HEK293 (cell line): ENCODE results near the gene CRLF2.
"Not testable (repeated sequence)": the region's sequence is repeated elsewhere in the genome, so short reads cannot be mapped to it uniquely, and the experiment has no call there.

Source experiments
- CTCF ChIA-PET: fragments of 350-600 bp; formaldehyde crosslinking; extraction: SDS; loops from one replicate; lab custom pipeline; 2021; ENCODE audit warnings: antibody characterized with exemption; lab: Yijun Ruan, JAX
- POLR2A ChIA-PET: fragments of 300-600 bp; formaldehyde crosslinking; extraction: SDS; loops from one replicate; lab custom pipeline; 2020; ENCODE audit warnings: antibody characterized with exemption, inconsistent platforms; lab: Yijun Ruan, JAX
- H3K27ac ChIP-seq: fragments of 200-500 bp; sonication (Bioruptor generic); 2 replicates; pipeline ENCODE4 v1.5.1; 2014; ENCODE audit warnings: low read depth, low read length, control low read depth, inconsistent platforms; ENCODE audit errors: extremely low read depth
- H3K36me3 ChIP-seq, 2 experiments: fragments of 200-500 bp in 1 of 2; sonication (Bioruptor generic) in 1 of 2; 1 replicate in 1 of 2; 2 replicates in 1 of 2; pipeline ENCODE4 v1.5.1; 2014 to 2017; ENCODE audit warnings: inconsistent platforms in 2 of 2, low read length in 2 of 2; ENCODE audit not compliant: control insufficient read depth in 2 of 2, insufficient read depth in 1 of 2
- H3K4me1 ChIP-seq: fragments of 200-500 bp; sonication (Bioruptor generic); 2 replicates; pipeline ENCODE4 v1.5.1; 2014; ENCODE audit warnings: mild to moderate bottlenecking, low read length, inconsistent platforms; ENCODE audit not compliant: control insufficient read depth, insufficient read depth
- H3K4me3 ChIP-seq: 2 replicates; pipeline ENCODE4 v1.5.1; 2011; ENCODE audit warnings: low read depth, mild to moderate bottlenecking, control low read depth, low read length, moderate library complexity
- H3K9me3 ChIP-seq: fragments of 200-500 bp; sonication (Bioruptor generic); 2 replicates; pipeline ENCODE4 v1.5.1; 2014; ENCODE audit warnings: low read depth, low read length, inconsistent platforms; ENCODE audit not compliant: control insufficient read depth, insufficient read depth
- EGR2 ChIP-seq: fragments of 450-650 bp; formaldehyde crosslinking; IDR thresholded peaks from 2 replicates; pipeline ENCODE4 v1.5.1; 2016; ENCODE audit warnings: low read depth, missing biosample characterization, missing genetic modification characterization
- GLIS1 ChIP-seq: fragments of 450-650 bp; formaldehyde crosslinking; IDR thresholded peaks from 2 replicates; pipeline ENCODE4 v1.5.1; 2016; ENCODE audit warnings: missing biosample characterization, missing genetic modification characterization
- HOXA7 ChIP-seq: sonication (generic); formaldehyde crosslinking; IDR thresholded peaks from 2 replicates; pipeline ENCODE4 v1.8.1; 2022; ENCODE audit warnings: missing genetic modification reagents, borderline replicate concordance
- IKZF3 ChIP-seq: fragments of 450-650 bp; IDR thresholded peaks from 2 replicates; pipeline ENCODE4 v1.5.0; 2018; ENCODE audit warnings: missing biosample characterization, mild to moderate bottlenecking, missing genetic modification characterization, moderate library complexity
- KLF1 ChIP-seq: fragments of 450-650 bp; formaldehyde crosslinking; IDR thresholded peaks from 2 replicates; pipeline ENCODE4 v1.5.1; 2016; ENCODE audit warnings: missing biosample characterization, missing genetic modification characterization
- KLF10 ChIP-seq: fragments of 450-650 bp; IDR thresholded peaks from 2 replicates; pipeline ENCODE4 v1.5.1; 2018; ENCODE audit warnings: missing biosample characterization, mild to moderate bottlenecking, missing genetic modification characterization
- KLF17 ChIP-seq: fragments of 450-650 bp; formaldehyde crosslinking; IDR thresholded peaks from 2 replicates; pipeline ENCODE4 v1.5.1; 2016; ENCODE audit warnings: missing biosample characterization, missing genetic modification characterization
- KLF9 ChIP-seq: fragments of 450-650 bp; formaldehyde crosslinking; IDR thresholded peaks from 2 replicates; pipeline ENCODE4 v1.5.1; 2016; ENCODE audit warnings: missing biosample characterization, missing genetic modification characterization, low read depth
- MYNN ChIP-seq: fragments of 450-650 bp; formaldehyde crosslinking; IDR thresholded peaks from 2 replicates; pipeline ENCODE4 v1.5.1; 2016; ENCODE audit warnings: missing biosample characterization, missing genetic modification characterization, borderline replicate concordance
- OSR2 ChIP-seq: fragments of 450-650 bp; formaldehyde crosslinking; IDR thresholded peaks from 2 replicates; pipeline ENCODE4 v1.5.1; 2016; ENCODE audit warnings: missing biosample characterization, missing genetic modification characterization
- PATZ1 ChIP-seq: fragments of 450-650 bp; formaldehyde crosslinking; IDR thresholded peaks from 2 replicates; pipeline ENCODE4 v1.5.1; 2016; ENCODE audit warnings: missing biosample characterization, missing genetic modification characterization
- PRDM1 ChIP-seq: fragments of 450-650 bp; formaldehyde crosslinking; IDR thresholded peaks from 2 replicates; pipeline ENCODE4; 2016; ENCODE audit warnings: missing biosample characterization, missing genetic modification characterization
- REPIN1 ChIP-seq: fragments of 450-650 bp; formaldehyde crosslinking; IDR thresholded peaks from 2 replicates; pipeline ENCODE4 v1.5.1; 2017; ENCODE audit warnings: missing biosample characterization, missing genetic modification characterization, low read depth
- SCRT2 ChIP-seq: fragments of 450-650 bp; formaldehyde crosslinking; IDR thresholded peaks from 2 replicates; pipeline ENCODE4 v1.5.1; 2016; ENCODE audit warnings: missing biosample characterization, missing genetic modification characterization
- SP7 ChIP-seq: fragments of 450-650 bp; formaldehyde crosslinking; IDR thresholded peaks from 2 replicates; pipeline ENCODE4 v1.5.1; 2016; ENCODE audit warnings: missing biosample characterization, missing genetic modification characterization
- TCF7L2 ChIP-seq: IDR thresholded peaks from 2 replicates; pipeline ENCODE4 v1.6.1; 2011; ENCODE audit warnings: low read depth, mild to moderate bottlenecking, inconsistent platforms, low read length, moderate library complexity, borderline replicate concordance
- TRIM28 ChIP-seq: IDR thresholded peaks from 2 replicates; pipeline ENCODE4 v1.6.1; 2011; ENCODE audit warnings: low read length, control low read depth, borderline replicate concordance
- YY1 ChIP-seq: fragments of 450-650 bp; formaldehyde crosslinking; IDR thresholded peaks from 2 replicates; pipeline ENCODE4 v1.5.1; 2018; ENCODE audit warnings: missing biosample characterization, missing genetic modification characterization
- ZBTB6 ChIP-seq: fragments of 450-650 bp; formaldehyde crosslinking; IDR thresholded peaks from 2 replicates; pipeline ENCODE4 v1.5.1; 2017; ENCODE audit warnings: missing biosample characterization, missing genetic modification characterization
- ZEB2 ChIP-seq: fragments of 450-650 bp; formaldehyde crosslinking; IDR thresholded peaks from 2 replicates; pipeline ENCODE4 v1.5.1; 2016; ENCODE audit warnings: missing biosample characterization, missing genetic modification characterization
- ZIC2 ChIP-seq: fragments of 450-650 bp; formaldehyde crosslinking; IDR thresholded peaks from 2 replicates; pipeline ENCODE4 v1.5.1; 2016; ENCODE audit warnings: missing biosample characterization, missing genetic modification characterization
- ZNF146 ChIP-seq: fragments of 450-650 bp; formaldehyde crosslinking; IDR thresholded peaks from 2 replicates; pipeline ENCODE4 v1.5.1; 2016; ENCODE audit warnings: missing biosample characterization, missing genetic modification characterization
- ZNF223 ChIP-seq: fragments of 450-650 bp; formaldehyde crosslinking; IDR thresholded peaks from 2 replicates; pipeline ENCODE4 v1.5.1; 2016; ENCODE audit warnings: missing biosample characterization, missing genetic modification characterization
- ZNF341 ChIP-seq: fragments of 450-650 bp; formaldehyde crosslinking; IDR thresholded peaks from 2 replicates; pipeline ENCODE4; 2016; ENCODE audit warnings: low read depth, missing biosample characterization, missing genetic modification characterization
- ZNF366 ChIP-seq: fragments of 450-650 bp; formaldehyde crosslinking; conservative IDR thresholded peaks from 2 replicates; pipeline ENCODE4 v1.5.1; 2016; ENCODE audit warnings: missing biosample characterization, missing genetic modification characterization
- ZNF416 ChIP-seq: fragments of 450-650 bp; formaldehyde crosslinking; IDR thresholded peaks from 2 replicates; pipeline ENCODE4 v1.5.1; 2016; ENCODE audit warnings: missing biosample characterization, missing genetic modification characterization
- ZNF501 ChIP-seq: fragments of 450-650 bp; formaldehyde crosslinking; IDR thresholded peaks from 2 replicates; pipeline ENCODE4 v1.5.1; 2016; ENCODE audit warnings: missing biosample characterization, missing genetic modification characterization
- ZNF624 ChIP-seq: fragments of 450-650 bp; formaldehyde crosslinking; IDR thresholded peaks from 2 replicates; pipeline ENCODE4 v1.5.1; 2017; ENCODE audit warnings: missing biosample characterization, missing genetic modification characterization
- ZNF654 ChIP-seq: fragments of 450-650 bp; formaldehyde crosslinking; IDR thresholded peaks from 2 replicates; pipeline ENCODE4 v1.5.1; 2016; ENCODE audit warnings: low read depth, missing biosample characterization, missing genetic modification characterization
- ZNF664 ChIP-seq: fragments of 450-650 bp; formaldehyde crosslinking; IDR thresholded peaks from 2 replicates; pipeline ENCODE4 v1.5.1; 2016; ENCODE audit warnings: missing biosample characterization, missing genetic modification characterization
- ZNF677 ChIP-seq: fragments of 450-650 bp; IDR thresholded peaks from 2 replicates; pipeline ENCODE4 v1.5.0; 2018; ENCODE audit warnings: missing biosample characterization, mild to moderate bottlenecking, missing genetic modification characterization, moderate library complexity
- ZNF785 ChIP-seq: fragments of 450-650 bp; formaldehyde crosslinking; IDR thresholded peaks from 2 replicates; pipeline ENCODE4 v1.5.1; 2016; ENCODE audit warnings: missing biosample characterization, missing genetic modification characterization

CRLF2 gene

GRCh38 chrX:1244164-1245076, 32.0 kb upstream of the CRLF2 start:
- Histone ChIP-seq H3K4me1 (no peaks in the 10 kb centered on the region), H3K9me3 (no peaks in the 10 kb centered on the region), H3K27ac (no peak overlapping the region), H3K36me3 (no peaks in the 10 kb centered on the region), H3K4me3 (no peak overlapping the region)
- TF ChIP-seq PATZ1 (peak; percentile 52; the same call in 1 of the 2 replicates), ZNF341 (tag by site-specific recombination) (peak; percentile 66; the same call in 1 of the 2 replicates), ZNF416 (tag by site-specific recombination) (no peak), KLF10 (tag by site-specific recombination) (0 out of 2 replicates have a peak, but pooled peaks have one; percentile 14), PRDM1 (peak; percentile 98), ZNF654 (peak; percentile 23), MYNN (no peak), KLF17 (peak; percentile 44; the same call in 1 of the 2 replicates), IKZF3 (peak; percentile 66; the same call in 1 of the 2 replicates), HOXA7 (CRISPR knock-in tag) (no peak), ZNF366 (tag by site-specific recombination) (peak; percentile 96), TCF7L2 (peak; percentile 76), GLIS1 (tag by site-specific recombination) (peak; percentile 13; the same call in 1 of the 2 replicates)
- ChIA-PET POLR2A (no interaction called here), CTCF (no interaction called here)

GRCh38 chrX:1242891-1243402, 30.5 kb upstream of the CRLF2 start:
- POLR2A ChIA-PET, result no interaction called here
- Histone ChIP-seq H3K27ac (no peak overlapping the region), H3K4me1 (no peaks in the 10 kb centered on the region)

GRCh38 chrX:1240551-1240950, 28.1 kb upstream of the CRLF2 start:
- H3K4me1 ChIP-seq, POLR2A ChIA-PET, H3K4me3 ChIP-seq, H3K27ac ChIP-seq, H3K36me3 ChIP-seq, CTCF ChIA-PET, H3K9me3 ChIP-seq: not testable (repeated sequence)

More at GRCh38 chrX:1242891-1243402, 30.5 kb upstream of the CRLF2 start:
- CTCF ChIA-PET, result no interaction called here
- no peaks in the 10 kb centered on the region for H3K9me3 ChIP-seq
- no peak for TF ChIP-seq ZNF677 (tag by site-specific recombination)
- peak; percentile 56; the same call in 1 of the 2 replicates for TF ChIP-seq KLF17
- no peak for TF ChIP-seq TRIM28
- TF ChIP-seq YY1 (tag by site-specific recombination), result no peak
- no peak for TF ChIP-seq ZNF146 (tag by site-specific recombination)
- no peak for TF ChIP-seq ZNF223 (tag by site-specific recombination)
- no peak for TF ChIP-seq KLF9 (tag by site-specific recombination)
- TF ChIP-seq ZNF624, result no peak
- TF ChIP-seq EGR2, result peak; percentile 19; the same call in 1 of the 2 replicates
- TF ChIP-seq OSR2 (tag by site-specific recombination), result no peak
- TF ChIP-seq ZNF501 (tag by site-specific recombination), result no peak
- TF ChIP-seq SCRT2 (tag by site-specific recombination), result peak; percentile 53; the same call in 1 of the 2 replicates
- TF ChIP-seq ZNF785 (tag by site-specific recombination), result no peak
- TF ChIP-seq SP7 (tag by site-specific recombination), result no peak
- no peak for TF ChIP-seq ZEB2 (tag by site-specific recombination)
- TF ChIP-seq ZNF664, result no peak
- TF ChIP-seq TCF7L2, result no peak
- TF ChIP-seq REPIN1, result no peak
- 0 out of 2 replicates have a peak, but pooled peaks have one; percentile 17 for TF ChIP-seq ZIC2 (tag by site-specific recombination)
- no peak for TF ChIP-seq ZBTB6 (tag by site-specific recombination)
- TF ChIP-seq KLF1, result no peak
- no peak overlapping the region for H3K4me3 ChIP-seq
- H3K36me3 ChIP-seq, result no peaks in the 10 kb centered on the region
